Measurements from ENCODE around the gene DMAC2L. TPM values are rescaled to one million over a fixed set of nuclear protein-coding genes. Genes with fewer than 3 reads are reported as not detected.

Gene DMAC2L
- total RNA-seq, 4 donors from 2014 or later: 3.0 to 18.9 (median 9.2) TPM

- Histone ChIP-seq H3K4me1 (no peaks in the 10 kb centered on the region), H3K27me3 (no peaks in the 10 kb centered on the region), H3K4me3 (no peak overlapping the region), H3K9me3 (no peaks in the 10 kb centered on the region), H3K36me3 (no peaks in the 10 kb centered on the region), H3K27ac (no peak overlapping the region)
- no peak for DNase-seq
- TF ChIP-seq POLR2A (IDR thresholded peaks at IDR 0.05) (no peak), EP300 (IDR thresholded peaks at IDR 0.05; ENCODE audit: low read depth) (no peak)
- in situ Hi-C loops (cut with MboI; ENCODE audit: low pct_ligation_motif_present in 1 of 4, low pct_unique_long_range_greater_than_20kb in 1 of 4, low sequenced_read_pairs in 3 of 4) (no loop called here), intact Hi-C loops (cut with DNase I; ENCODE audit: low total_unique reads) (loop anchor here (1.0 kb wide), 1 partner anchor 21 kb away; no protein-coding TSS in a partner anchor)
- 91 to 93% methylated on average over 5 to 6 of the region's 6 CpGs for WGBS, 2 donors (ENCODE audit: low coverage in 1 of 2)
Observed at GRCh38 chr14:50270932-50271331, 41.2 kb upstream of the DMAC2L start.

- in situ Hi-C loops (cut with MboI; ENCODE audit: low pct_ligation_motif_present in 1 of 4, low pct_unique_long_range_greater_than_20kb in 1 of 4, low sequenced_read_pairs in 3 of 4) (no loop called here), intact Hi-C loops (cut with DNase I; ENCODE audit: low total_unique reads) (no loop called here)
- H3K27ac ChIP-seq: no peak overlapping the region
- TF ChIP-seq POLR2AphosphoS5 (IDR thresholded peaks at IDR 0.05) (no peak), EP300 (IDR thresholded peaks at IDR 0.05; ENCODE audit: low read depth) (no peak), POLR2A (IDR thresholded peaks at IDR 0.05) (no peak), CTCF (IDR thresholded peaks at IDR 0.05) (no peak)
- no peaks in the 10 kb centered on the region for H3K9me3 ChIP-seq
- no peak overlapping the region for H3K4me3 ChIP-seq
- DNase-seq: no peak
- H3K27me3 ChIP-seq: no peaks in the 10 kb centered on the region
- H3K4me1 ChIP-seq: no peaks in the 10 kb centered on the region
- H3K36me3 ChIP-seq: no peaks in the 10 kb centered on the region
- 96 to 100% methylated on average over 1 of the region's 1 CpG for WGBS, 2 donors (ENCODE audit: low coverage in 1 of 2)
Observed at GRCh38 chr14:50272498-50272897, 39.6 kb upstream of the DMAC2L start.

GRCh38 chr14:50285861-50286260 lies 26.3 kb upstream of the DMAC2L start:
- H3K9me3 ChIP-seq: no peaks in the 10 kb centered on the region
- intact Hi-C loops (cut with DNase I; ENCODE audit: low total_unique reads) (no loop called here), in situ Hi-C loops (cut with MboI; ENCODE audit: low pct_ligation_motif_present in 1 of 4, low pct_unique_long_range_greater_than_20kb in 1 of 4, low sequenced_read_pairs in 3 of 4) (no loop called here)
- H3K36me3 ChIP-seq: no peaks in the 10 kb centered on the region
- no peak for TF ChIP-seq CTCF (IDR thresholded peaks at IDR 0.05)
- TF ChIP-seq POLR2AphosphoS5 (IDR thresholded peaks at IDR 0.05): no peak
- TF ChIP-seq POLR2A (IDR thresholded peaks at IDR 0.05): no peak
- TF ChIP-seq EP300 (IDR thresholded peaks at IDR 0.05; ENCODE audit: low read depth): no peak
- no peak overlapping the region for H3K27ac ChIP-seq
- DNase-seq: no peak
- H3K4me3 ChIP-seq: no peak overlapping the region
- H3K27me3 ChIP-seq: no peaks in the 10 kb centered on the region
- H3K4me1 ChIP-seq: no peaks in the 10 kb centered on the region

GRCh38 chr14:50288146-50288545 lies 24.0 kb upstream of the DMAC2L start:
- intact Hi-C loops (cut with DNase I; ENCODE audit: low total_unique reads): no loop called here
- H3K27me3 ChIP-seq: no peaks in the 10 kb centered on the region
- in situ Hi-C loops (cut with MboI; ENCODE audit: low pct_ligation_motif_present in 1 of 4, low pct_unique_long_range_greater_than_20kb in 1 of 4, low sequenced_read_pairs in 3 of 4): no loop called here
- no peaks in the 10 kb centered on the region for H3K4me1 ChIP-seq
- H3K27ac ChIP-seq: no peak overlapping the region
- no peak for TF ChIP-seq EP300 (IDR thresholded peaks at IDR 0.05; ENCODE audit: low read depth)
- TF ChIP-seq POLR2AphosphoS5 (IDR thresholded peaks at IDR 0.05): no peak
- TF ChIP-seq CTCF (IDR thresholded peaks at IDR 0.05): no peak
- DNase-seq: no peak
- no peaks in the 10 kb centered on the region for H3K36me3 ChIP-seq
- 97 to 98% methylated on average over 4 to 5 of the region's 5 CpGs for WGBS, 2 donors (ENCODE audit: low coverage in 1 of 2)
- no peaks in the 10 kb centered on the region for H3K9me3 ChIP-seq
- H3K4me3 ChIP-seq: no peak overlapping the region

- intact Hi-C loops (cut with DNase I; ENCODE audit: low total_unique reads): no loop called here
- Histone ChIP-seq H3K27ac (no peak overlapping the region), H3K36me3 (no peaks in the 10 kb centered on the region), H3K4me3 (no peak overlapping the region), H3K27me3 (no peaks in the 10 kb centered on the region), H3K4me1 (no peaks in the 10 kb centered on the region), H3K9me3 (no peaks in the 10 kb centered on the region)
- in situ Hi-C loops (cut with MboI; ENCODE audit: low pct_ligation_motif_present in 1 of 4, low pct_unique_long_range_greater_than_20kb in 1 of 4, low sequenced_read_pairs in 3 of 4): no loop called here
- TF ChIP-seq EP300 (IDR thresholded peaks at IDR 0.05; ENCODE audit: low read depth): no peak
- no peak for TF ChIP-seq CTCF (IDR thresholded peaks at IDR 0.05)
- WGBS, 2 donors (ENCODE audit: low coverage in 1 of 2): 85 to 86% methylated on average over 5 of the region's 5 CpGs
- DNase-seq: no peak
Observed at GRCh38 chr14:50290306-50290705, 21.8 kb upstream of the DMAC2L start.

Data from transverse colon (tissue), 4 donors.